GM12878 (cell line): ENCODE data around the gene CLNK. TPM values are rescaled to one million over a fixed set of nuclear protein-coding genes. Genes with fewer than 3 reads are reported as not detected.
A peak's percentile ranks its signal among the peaks of the same experiment; 100 is the strongest.

Experiments used
- ATAC-seq: fragments of 200-7000 bp; cut with Tn5 transposase; 3 replicates; pipeline ENCODE4 v1.9.1; 2020; ENCODE audit warnings: mild to moderate bottlenecking, moderate library complexity
- BruUV-seq: library from RNA; stranded (reverse); fragments of 400-500 nt; replicated peaks from 2 replicates; lab custom pipeline; 2021; lab: Mats Ljungman, UMichigan
- CTCF ChIA-PET: fragments of 300-600 bp; sonication (Branson Sonifier 250); formaldehyde crosslinking; extraction: SDS; loops from one replicate; lab custom pipeline; 2021; ENCODE audit warnings: inconsistent platforms; lab: Yijun Ruan, JAX
- POLR2A ChIA-PET: fragments of 350-600 bp; formaldehyde crosslinking; extraction: SDS; loops from one replicate; lab custom pipeline; 2021; ENCODE audit warnings: inconsistent platforms; lab: Charles Lee
- RAD21 ChIA-PET: fragments of 300-600 bp; sonication (Branson Sonifier 250); formaldehyde crosslinking; loops from one replicate; lab custom pipeline; 2023; ENCODE audit warnings: antibody characterized with exemption; ENCODE audit not compliant: unreplicated experiment; lab: Charles Lee
- SMC1A ChIA-PET: fragments of 300-600 bp; sonication (Branson Sonifier 250); formaldehyde crosslinking; loops from one replicate; lab custom pipeline; 2023; ENCODE audit not compliant: unreplicated experiment, uncharacterized antibody; lab: Charles Lee
- DNase-seq: peaks from one replicate; pipeline ENCODE4 v3.0.0-alpha.2; 2011; ENCODE audit warnings: low read depth, low spot score
- FAIRE-seq: peaks from 3 replicates; lab custom pipeline; 2011; peaks lifted over from hg19 to GRCh38; lab: Jason Lieb, UNC
- H2AFZ ChIP-seq: 2 replicates; pipeline ENCODE4 v1.6.0; 2011; ENCODE audit warnings: low read depth, low read length, control low read depth; ENCODE audit not compliant: control insufficient read depth
- H3K27ac ChIP-seq: 2 replicates; pipeline ENCODE4 v1.5.1; 2011; ENCODE audit warnings: control low read depth; ENCODE audit not compliant: control insufficient read depth, insufficient read depth
- H3K27me3 ChIP-seq, 2 experiments: replicated peaks in 1 of 2; 2 replicates each; pipeline versions ENCODE4 v1.6.0 to v1.6.1; 2011; ENCODE audit warnings: low read length in 1 of 2; ENCODE audit not compliant: control insufficient read depth in 2 of 2, insufficient read depth in 2 of 2
- H3K36me3 ChIP-seq, 2 experiments: 2 replicates each; pipeline ENCODE4 v1.5.1; 2011; ENCODE audit warnings: low read length in 1 of 2; ENCODE audit not compliant: control insufficient read depth in 2 of 2, insufficient read depth in 2 of 2
- H3K4me1 ChIP-seq: 2 replicates; pipeline ENCODE4 v1.6.1; 2011; ENCODE audit warnings: mild to moderate bottlenecking, low read length, moderate library complexity, mixed read lengths; ENCODE audit not compliant: control insufficient read depth, insufficient read depth
- H3K4me2 ChIP-seq: 2 replicates; pipeline ENCODE4 v1.6.0; 2011; ENCODE audit warnings: control low read depth; ENCODE audit not compliant: control insufficient read depth, insufficient read depth
- H3K4me3 ChIP-seq: fragments of 200-600 bp; sonication (generic); 2 replicates; pipeline ENCODE4 v1.5.1; 2016
- H3K79me2 ChIP-seq: 2 replicates; pipeline ENCODE4 v1.6.0; 2011; ENCODE audit warnings: low read length; ENCODE audit not compliant: control insufficient read depth, insufficient read depth
- H3K9ac ChIP-seq: 2 replicates; pipeline ENCODE4 v1.8.0; 2011; ENCODE audit warnings: low read length, control low read depth, mixed read lengths; ENCODE audit not compliant: control insufficient read depth, insufficient read depth
- H3K9me3 ChIP-seq: replicated peaks from 3 replicates; pipeline ENCODE4 v1.5.1; 2011; ENCODE audit warnings: mild to moderate bottlenecking, low read length; ENCODE audit not compliant: control insufficient read depth, insufficient read depth
- H4K20me1 ChIP-seq: 2 replicates; pipeline ENCODE4 v1.6.0; 2011; ENCODE audit not compliant: control insufficient read depth, insufficient read depth
- CEBPB ChIP-seq, 2 experiments: fragments of 150-350 bp in 1 of 2; IDR thresholded peaks; 2 replicates each; pipeline ENCODE4 v1.6.1; 2012 to 2014; ENCODE audit warnings: low read depth in 2 of 2, low read length in 2 of 2, borderline replicate concordance in 1 of 2, inconsistent platforms in 1 of 2
- EED ChIP-seq: sonication (generic); IDR thresholded peaks from 2 replicates; pipeline ENCODE4 v1.6.1; 2016; ENCODE audit warnings: antibody characterized with exemption, low read depth
- FOXM1 ChIP-seq: IDR thresholded peaks from 2 replicates; pipeline ENCODE4 v1.6.1; 2012; ENCODE audit warnings: low read depth, mild to moderate bottlenecking, inconsistent platforms, low read length, moderate library complexity
- HCFC1 ChIP-seq: fragments of 150-350 bp; IDR thresholded peaks from 2 replicates; pipeline ENCODE4 v1.6.1; 2014; ENCODE audit warnings: low read length
- MEF2B ChIP-seq: fragments of 450-650 bp; IDR thresholded peaks from 2 replicates; pipeline ENCODE4 v1.6.1; 2018; ENCODE audit warnings: mild to moderate bottlenecking, moderate library complexity; ENCODE audit not compliant: partially characterized antibody, poor library complexity, severe bottlenecking
- RELA ChIP-seq: fragments of 450-650 bp; IDR thresholded peaks from 2 replicates; pipeline ENCODE4 v1.8.0; 2014; ENCODE audit warnings: borderline replicate concordance; ENCODE audit not compliant: partially characterized antibody
- RUNX3 ChIP-seq: IDR thresholded peaks from 2 replicates; pipeline ENCODE4 v1.6.1; 2012; ENCODE audit warnings: low read length, inconsistent platforms
- SRF ChIP-seq, 2 experiments: IDR thresholded peaks; 2 replicates each; pipeline ENCODE4 v1.6.1; 2011; ENCODE audit warnings: low read depth in 2 of 2, low read length in 2 of 2, mild to moderate bottlenecking in 1 of 2, moderate library complexity in 1 of 2
- USF2 ChIP-seq: IDR thresholded peaks from 2 replicates; pipeline ENCODE4 v1.6.1; 2011; ENCODE audit warnings: low read depth, low read length, improper control_type of control experiment, borderline replicate concordance
- YY1 ChIP-seq: IDR thresholded peaks from 2 replicates; pipeline ENCODE4 v1.6.1; 2011; ENCODE audit warnings: low read depth, mild to moderate bottlenecking, low read length
- ZNF687 ChIP-seq: fragments of 450-650 bp; IDR thresholded peaks from 2 replicates; pipeline ENCODE4 v1.6.1; 2017; ENCODE audit warnings: mild to moderate bottlenecking, moderate library complexity
- ZZZ3 ChIP-seq: IDR thresholded peaks from 2 replicates; pipeline ENCODE4 v1.6.1; 2011; ENCODE audit warnings: low read depth; ENCODE audit not compliant: control insufficient read depth, insufficient read length
- WGBS: methylation state at CpG from one replicate; pipeline ENCODE4 v1.1.6; 2016; ENCODE audit warnings: low lambda C conversion rate; ENCODE audit not compliant: insufficient replicate concordance, insufficient coverage; ENCODE audit errors: missing lambda C conversion rate; 5-methylcytosine and 5-hydroxymethylcytosine counted together
- in situ Hi-C: fragments of 300-500 bp; cut with MboI; formaldehyde crosslinking; loops from 9 replicates; pipeline ENCODE4 v1.14.3; 2018; ENCODE audit warnings: mixed read lengths
- intact Hi-C: fragments of 100-400 bp; cut with micrococcal nuclease; formaldehyde crosslinking; loops from one replicate; pipeline ENCODE4 v1.14.2; 2022; ENCODE audit not compliant: unreplicated experiment
- polyA plus RNA-seq, 11 experiments: library from polyadenylated mRNA; depleted of rRNA in 4 of 11; unstranded in 6 of 11; stranded (reverse) in 5 of 11; fragments of >200 nt; fragmentation: Nextera tagmentation in 4 of 11; fragmentation: Illumina TruSeq in 1 of 11; extraction: Ambion mirVana in 4 of 11; extraction: Trizol in 1 of 11; gene quantifications; 1 replicate in 1 of 11; 2 replicates in 10 of 11; pipeline versions ENCODE4 v1.2.1 to v1.2.3, GENCODE V29; 2011 to 2016; ENCODE audit warnings: inconsistent platforms in 2 of 11, missing spikeins in 2 of 11, low read depth in 1 of 11
- total RNA-seq, 4 experiments: library from RNA; depleted of rRNA in 3 of 4; stranded (reverse); fragments of >200 nt in 3 of 4; fragmentation: Illumina TruSeq in 1 of 4; extraction: Trizol in 1 of 4; gene quantifications; 2 replicates each; pipeline versions ENCODE4 v1.2.1 to v1.2.3, GENCODE V29; 2013 to 2021

CLNK gene
- total and polyA plus RNA-seq, 10 of the 15 experiments (the other 5 are each of a cell fraction or from before 2014, with no cell fraction given), result 2.1 to 14.3 (median 2.7) TPM

DNA sequence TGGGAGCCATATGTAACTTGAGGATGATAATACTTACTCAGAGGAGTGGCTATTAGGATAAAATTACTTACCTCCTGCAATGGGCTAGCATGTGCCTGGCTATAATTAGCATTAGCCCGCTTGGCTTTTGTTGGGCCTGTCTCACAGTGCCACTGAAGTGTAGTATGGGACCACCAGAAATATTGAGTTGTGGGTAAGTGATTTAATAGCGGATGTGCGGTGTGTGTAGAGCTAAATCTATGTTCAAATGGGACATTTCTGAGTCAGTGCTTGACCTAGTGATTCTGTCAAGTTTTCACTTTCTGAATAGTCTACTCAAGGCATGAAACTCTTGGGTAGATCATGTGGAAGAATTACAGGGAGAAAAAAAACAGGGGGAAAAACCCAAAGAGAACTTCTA, 3.5 kb upstream of the CLNK start (continued):
- TF ChIP-seq MEF2B (peak; percentile 53), RUNX3 (peak; percentile 93), EED (peak; percentile 70), ZNF687 (peak; percentile 64; the same call in 1 of the 2 replicates), CEBPB (IDR thresholded peaks at IDR 0.05; ENCODE audit: borderline replicate concordance in 1 of 2, low read depth in 2 of 2, low read length in 2 of 2) (0 out of 4 replicates have a peak, but pooled peaks of 1 of the 2 experiments have one; percentile 49), SRF (IDR thresholded peaks at IDR 0.05; ENCODE audit: low read depth in 2 of 2, low read length in 2 of 2) (no peak)
- TF ChIP-seq, all 136 proteins: peak for 26

DNA sequence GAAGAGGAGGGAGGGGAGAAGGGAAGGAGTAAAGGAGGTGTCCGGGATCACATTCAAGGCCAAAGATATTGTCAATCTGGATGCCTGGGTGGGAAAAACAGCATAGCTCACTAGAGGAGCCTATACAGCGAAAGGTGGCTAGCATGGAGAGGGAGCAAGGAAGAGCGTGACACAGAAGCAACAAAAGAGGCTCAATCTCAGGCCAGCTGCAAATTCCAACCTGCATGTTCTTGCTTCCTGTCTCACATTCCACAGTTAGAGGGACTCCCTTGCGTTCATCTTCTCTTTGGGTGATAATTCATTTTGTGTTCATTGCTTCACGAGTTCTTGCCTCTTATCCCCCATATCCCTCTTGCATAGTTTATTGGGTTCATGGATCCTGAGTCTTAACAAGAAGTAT, 3.0 kb upstream of the CLNK start:
- Histone ChIP-seq H3K4me2 (peak overlapping the region; percentile 23; the same call in 1 of the 2 replicates), H3K79me2 (peaks cover 19% of the 10 kb centered on the region), H3K36me3 (no peaks in the 10 kb centered on the region), H3K9ac (no peak overlapping the region), H3K9me3 (no peaks in the 10 kb centered on the region), H3K27me3 (no peaks in the 10 kb centered on the region), H3K4me1 (peaks cover 38% of the 10 kb centered on the region), H2AFZ (no peak overlapping the region), H3K27ac (peak overlapping the region; percentile 71), H4K20me1 (no peaks in the 10 kb centered on the region), H3K4me3 (no peak overlapping the region)
- in situ Hi-C loops, result no loop called here
- ChIA-PET CTCF (interaction anchor here (0.5 to 0.7 kb wide), 2 partner anchors 45 to 566 kb away, joined by 3 read pairs; no protein-coding TSS in a partner anchor), SMC1A (interaction anchor here (0.6 to 12.4 kb wide), 6 partner anchors 14 to 414 kb away, joined by 3 to 139 read pairs (median 6); no protein-coding TSS in a partner anchor), RAD21 (interaction anchor here (1.1 to 1.5 kb wide), 3 partner anchors 14 to 267 kb away, joined by 3 to 6 read pairs (median 4); no protein-coding TSS in a partner anchor), POLR2A (interaction anchor here (0.9 to 2.1 kb wide), 3 partner anchors 13 to 45 kb away, joined by 3 to 7 read pairs (median 4); no protein-coding TSS in a partner anchor)
- BruUV-seq, result no TSS peak
- TF ChIP-seq HCFC1 (no peak), FOXM1 (no peak), RELA (no peak), ZZZ3 (no peak), YY1 (no peak), USF2 (no peak)
- FAIRE-seq, result no peak
- 89% methylated on average over 5 of the region's 5 CpGs for WGBS
- intact Hi-C loops, result no loop called here
- DNase-seq, result no peak
- ATAC-seq, result no peak
